Tibial nerve (tissue), 4 donors: ENCODE results near the gene SLC15A5.

Experiments
- CTCF ChIP-seq, 5 experiments: fragments of 200-600 bp in 3 of 5; fragments of 450-650 bp in 2 of 5; sonication (generic) in 3 of 5; IDR thresholded peaks; one replicate each; pipeline ENCODE4 v1.5.1; 2016 to 2019; ENCODE audit warnings: antibody characterized with exemption in 5 of 5, mild to moderate bottlenecking in 3 of 5, moderate library complexity in 2 of 5
- EP300 ChIP-seq, 2 donors: sonication (generic); formaldehyde crosslinking; IDR thresholded peaks; one replicate each; pipeline ENCODE4 v1.6.1; 2017; ENCODE audit warnings: antibody characterized with exemption in 2 of 2, mild to moderate bottlenecking in 1 of 2
- POLR2A ChIP-seq, 2 donors: fragments of 450-650 bp; IDR thresholded peaks; one replicate each; pipeline ENCODE4 v1.6.1; 2017; ENCODE audit warnings: antibody characterized with exemption in 2 of 2, mild to moderate bottlenecking in 2 of 2, moderate library complexity in 2 of 2

- TF ChIP-seq CTCF (IDR thresholded peaks at IDR 0.05) (no peak), POLR2A (IDR thresholded peaks at IDR 0.05) (no peak), EP300 (IDR thresholded peaks at IDR 0.05) (no peak)
Measured at GRCh38 chr12:16154990-16155389, 122.5 kb downstream of the SLC15A5 start.
